ENCODE measurements around the gene VPS29.

Gene VPS29

DNA sequence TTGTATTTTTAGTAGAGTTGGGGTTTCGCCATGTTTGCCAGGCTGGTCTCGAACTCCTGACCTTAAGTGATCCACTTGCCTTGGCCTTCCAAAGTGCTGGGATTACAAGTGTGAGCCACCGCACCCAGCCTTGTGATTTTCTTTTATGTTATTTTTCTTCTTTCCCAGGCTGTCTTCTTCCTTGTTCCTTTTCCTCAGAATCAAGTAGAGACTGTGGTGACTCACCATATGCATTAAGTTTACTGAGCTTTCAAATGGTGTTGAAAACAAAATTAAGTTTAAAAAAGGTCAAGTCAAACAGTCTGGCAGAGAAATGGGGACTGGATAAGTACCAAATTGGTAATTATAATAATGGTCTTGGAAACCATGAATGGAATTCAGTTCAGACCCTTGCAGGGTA, 57.5 kb downstream of the VPS29 start:
- no peak for DNase-seq

All from C1 segment of cervical spinal cord (tissue), 14 donors.